HEK293 (cell line): ENCODE measurements around the gene PVALEF.

ENCODE experiments used
- CTCF ChIA-PET: fragments of 350-600 bp; formaldehyde crosslinking; extraction: SDS; loops from one replicate; lab custom pipeline; 2021; ENCODE audit warnings: antibody characterized with exemption; lab: Yijun Ruan, JAX
- POLR2A ChIA-PET: fragments of 300-600 bp; formaldehyde crosslinking; extraction: SDS; loops from one replicate; lab custom pipeline; 2020; ENCODE audit warnings: antibody characterized with exemption, inconsistent platforms; lab: Yijun Ruan, JAX
- H3K27ac ChIP-seq: fragments of 200-500 bp; sonication (Bioruptor generic); 2 replicates; pipeline ENCODE4 v1.5.1; 2014; ENCODE audit warnings: low read depth, low read length, control low read depth, inconsistent platforms; ENCODE audit errors: extremely low read depth
- H3K36me3 ChIP-seq, 2 experiments: fragments of 200-500 bp in 1 of 2; sonication (Bioruptor generic) in 1 of 2; 1 replicate in 1 of 2; 2 replicates in 1 of 2; pipeline ENCODE4 v1.5.1; 2014 to 2017; ENCODE audit warnings: inconsistent platforms in 2 of 2, low read length in 2 of 2; ENCODE audit not compliant: control insufficient read depth in 2 of 2, insufficient read depth in 1 of 2
- H3K4me1 ChIP-seq: fragments of 200-500 bp; sonication (Bioruptor generic); 2 replicates; pipeline ENCODE4 v1.5.1; 2014; ENCODE audit warnings: mild to moderate bottlenecking, low read length, inconsistent platforms; ENCODE audit not compliant: control insufficient read depth, insufficient read depth
- H3K4me3 ChIP-seq: 2 replicates; pipeline ENCODE4 v1.5.1; 2011; ENCODE audit warnings: low read depth, mild to moderate bottlenecking, control low read depth, low read length, moderate library complexity
- H3K9me3 ChIP-seq: fragments of 200-500 bp; sonication (Bioruptor generic); 2 replicates; pipeline ENCODE4 v1.5.1; 2014; ENCODE audit warnings: low read depth, low read length, inconsistent platforms; ENCODE audit not compliant: control insufficient read depth, insufficient read depth
- EGR2 ChIP-seq: fragments of 450-650 bp; formaldehyde crosslinking; IDR thresholded peaks from 2 replicates; pipeline ENCODE4 v1.5.1; 2016; ENCODE audit warnings: low read depth, missing biosample characterization, missing genetic modification characterization
- GLIS1 ChIP-seq: fragments of 450-650 bp; formaldehyde crosslinking; IDR thresholded peaks from 2 replicates; pipeline ENCODE4 v1.5.1; 2016; ENCODE audit warnings: missing biosample characterization, missing genetic modification characterization
- GLIS2 ChIP-seq: fragments of 450-650 bp; formaldehyde crosslinking; IDR thresholded peaks from 2 replicates; pipeline ENCODE4 v1.5.1; 2016; ENCODE audit warnings: missing biosample characterization, missing genetic modification characterization
- KLF7 ChIP-seq: fragments of 450-650 bp; formaldehyde crosslinking; IDR thresholded peaks from 2 replicates; pipeline ENCODE4 v1.5.1; 2016; ENCODE audit warnings: missing biosample characterization, missing genetic modification characterization, borderline replicate concordance
- PRDM10 ChIP-seq: fragments of 450-650 bp; formaldehyde crosslinking; IDR thresholded peaks from 2 replicates; pipeline ENCODE4 v1.5.1; 2016; ENCODE audit warnings: missing biosample characterization, missing genetic modification characterization
- SP2 ChIP-seq: fragments of 450-650 bp; formaldehyde crosslinking; IDR thresholded peaks from 2 replicates; pipeline ENCODE4 v1.5.1; 2016; ENCODE audit warnings: missing biosample characterization, missing genetic modification characterization
- ZBTB8A ChIP-seq: fragments of 450-650 bp; formaldehyde crosslinking; IDR thresholded peaks from 2 replicates; pipeline ENCODE4 v1.5.1; 2016; ENCODE audit warnings: missing biosample characterization, missing genetic modification characterization
- ZFHX2 ChIP-seq: fragments of 450-650 bp; formaldehyde crosslinking; conservative IDR thresholded peaks from 2 replicates; pipeline ENCODE4 v1.5.1; 2016; ENCODE audit warnings: missing biosample characterization, missing genetic modification characterization
- ZFP3 ChIP-seq: fragments of 450-650 bp; formaldehyde crosslinking; IDR thresholded peaks from 2 replicates; pipeline ENCODE4 v1.5.1; 2016; ENCODE audit warnings: low read depth, missing biosample characterization, missing genetic modification characterization
- ZIC2 ChIP-seq: fragments of 450-650 bp; formaldehyde crosslinking; IDR thresholded peaks from 2 replicates; pipeline ENCODE4 v1.5.1; 2016; ENCODE audit warnings: missing biosample characterization, missing genetic modification characterization
- ZNF10 ChIP-seq: fragments of 450-650 bp; formaldehyde crosslinking; IDR thresholded peaks from 2 replicates; pipeline ENCODE4 v1.5.1; 2017; ENCODE audit warnings: missing biosample characterization, missing genetic modification characterization
- ZNF274 ChIP-seq, 2 experiments: fragments of 200-500 bp in 1 of 2; fragments of 450-650 bp in 1 of 2; sonication (Bioruptor generic) in 1 of 2; formaldehyde crosslinking in 1 of 2; IDR thresholded peaks; 2 replicates each; pipeline versions ENCODE4 v1.5.1 to v1.6.1; 2014 to 2016; ENCODE audit warnings: borderline replicate concordance in 1 of 2, inconsistent platforms in 1 of 2, low read length in 1 of 2, missing biosample characterization in 1 of 2, missing genetic modification characterization in 1 of 2
- ZNF341 ChIP-seq: fragments of 450-650 bp; formaldehyde crosslinking; IDR thresholded peaks from 2 replicates; pipeline ENCODE4; 2016; ENCODE audit warnings: low read depth, missing biosample characterization, missing genetic modification characterization
- ZNF423 ChIP-seq: fragments of 450-650 bp; formaldehyde crosslinking; IDR thresholded peaks from 2 replicates; pipeline ENCODE4 v1.5.1; 2016; ENCODE audit warnings: missing biosample characterization, missing genetic modification characterization
- ZNF747 ChIP-seq: fragments of 450-650 bp; formaldehyde crosslinking; IDR thresholded peaks from 2 replicates; pipeline ENCODE4 v1.5.1; 2016; ENCODE audit warnings: missing biosample characterization, missing genetic modification characterization
- ZNF76 ChIP-seq: fragments of 450-650 bp; formaldehyde crosslinking; IDR thresholded peaks from 2 replicates; pipeline ENCODE4; 2016; ENCODE audit warnings: low read depth, missing biosample characterization, missing genetic modification characterization, borderline replicate concordance
- TF ChIP-seq, protein P1 (sequence below): sonication (generic); formaldehyde crosslinking; IDR thresholded peaks from 2 replicates; pipeline ENCODE4 v1.8.1; 2022; ENCODE audit warnings: mild to moderate bottlenecking, moderate library complexity, missing genetic modification reagents

Gene PVALEF

GRCh38 chr17:81163703-81164370 lies 1.5 kb upstream of the PVALEF start (continued):
- no peak for TF ChIP-seq ZNF747 (tag by site-specific recombination)
- TF ChIP-seq, all 188 proteins: peak for 4

DNA sequence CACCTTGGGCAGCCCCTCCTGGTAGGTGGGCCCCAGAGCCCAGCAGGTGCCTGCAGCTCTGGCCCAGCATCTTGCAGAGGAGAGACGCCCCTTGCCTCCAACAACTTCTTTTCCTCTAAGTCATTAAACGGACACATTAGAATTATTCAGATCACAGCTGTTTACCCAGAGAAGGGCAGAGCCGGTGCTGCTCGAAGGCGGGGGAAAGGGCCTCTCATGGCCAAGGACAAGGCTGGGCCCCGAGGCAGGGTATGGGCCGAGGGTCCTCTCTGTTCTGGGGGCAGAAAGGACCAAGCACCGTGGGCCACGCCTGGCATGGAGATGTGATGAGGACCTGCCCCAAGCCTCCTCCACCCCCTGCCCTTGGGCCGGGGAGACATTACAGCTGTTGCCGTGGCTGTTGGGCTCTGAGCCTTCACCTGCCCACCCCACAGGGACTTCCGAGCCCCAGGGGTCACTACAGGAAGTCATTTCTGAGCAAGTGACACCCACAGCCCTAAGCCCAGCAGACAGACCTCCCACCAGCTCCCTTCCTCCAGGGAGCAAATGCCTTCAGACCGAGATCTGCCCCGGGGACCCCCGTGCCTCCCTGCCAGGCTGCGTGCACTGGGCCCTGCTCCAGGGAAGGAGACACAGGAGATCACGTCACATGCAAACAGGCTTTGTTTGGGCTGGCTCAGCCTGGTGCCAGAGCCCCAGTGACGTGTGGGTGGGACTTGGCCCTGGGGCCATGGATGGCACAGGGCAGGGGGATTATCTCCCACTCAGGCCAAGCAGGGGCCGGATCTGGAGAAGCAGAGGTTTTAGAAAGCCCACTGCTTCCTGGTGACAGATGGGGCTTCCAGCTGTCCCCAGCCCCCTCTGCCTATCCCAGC lies 699 bp upstream of the PVALEF start:
- Histone ChIP-seq H3K27ac (peak overlapping the region; percentile 55; the same call in 1 of the 2 replicates), H3K4me1 (peaks cover 2% of the 10 kb centered on the region; the same call in 1 of the 2 replicates), H3K4me3 (no peak overlapping the region), H3K36me3 (no peaks in the 10 kb centered on the region), H3K9me3 (no peaks in the 10 kb centered on the region)
- ChIA-PET CTCF (interaction anchor here (1.6 to 1.7 kb wide), 2 partner anchors 22 to 36 kb away, joined by 4 read pairs; no protein-coding TSS in a partner anchor), POLR2A (interaction anchor here (0.6 to 1.3 kb wide), 2 partner anchors 22 to 561 kb away, joined by 3 to 4 read pairs; no protein-coding TSS in a partner anchor)
- peak; percentile 98 for TF ChIP-seq ZIC2 (tag by site-specific recombination)
- TF ChIP-seq ZNF10: peak; percentile 80; the same call in 1 of the 2 replicates
- TF ChIP-seq ZNF423 (tag by site-specific recombination): peak; percentile 57
- peak; percentile 47; the same call in 1 of the 2 replicates for TF ChIP-seq ZNF341
- TF ChIP-seq KLF7 (tag by site-specific recombination): no peak
- no peak for TF ChIP-seq ZNF76 (tag by site-specific recombination)
- TF ChIP-seq GLIS1 (tag by site-specific recombination): peak; percentile 84
- no peak for TF ChIP-seq SP2 (tag by site-specific recombination)
- no peak for TF ChIP-seq ZNF274 (IDR thresholded peaks at IDR 0.05; ENCODE audit: low read length)
- TF ChIP-seq ZNF274 (tag by site-specific recombination; IDR thresholded peaks at IDR 0.05; ENCODE audit: borderline replicate concordance): no peak
- TF ChIP-seq ZFHX2 (tag by site-specific recombination): peak; percentile 86
- no peak for TF ChIP-seq ZFP3 (tag by site-specific recombination)
- TF ChIP-seq, protein P1, sequence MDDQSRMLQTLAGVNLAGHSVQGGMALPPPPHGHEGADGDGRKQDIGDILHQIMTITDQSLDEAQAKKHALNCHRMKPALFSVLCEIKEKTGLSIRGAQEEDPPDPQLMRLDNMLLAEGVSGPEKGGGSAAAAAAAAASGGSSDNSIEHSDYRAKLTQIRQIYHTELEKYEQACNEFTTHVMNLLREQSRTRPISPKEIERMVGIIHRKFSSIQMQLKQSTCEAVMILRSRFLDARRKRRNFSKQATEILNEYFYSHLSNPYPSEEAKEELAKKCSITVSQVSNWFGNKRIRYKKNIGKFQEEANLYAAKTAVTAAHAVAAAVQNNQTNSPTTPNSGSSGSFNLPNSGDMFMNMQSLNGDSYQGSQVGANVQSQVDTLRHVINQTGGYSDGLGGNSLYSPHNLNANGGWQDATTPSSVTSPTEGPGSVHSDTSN (CRISPR knock-in tag): peak; percentile 2; the same call in 1 of the 2 replicates
- TF ChIP-seq ZBTB8A (tag by site-specific recombination): peak; percentile 11; the same call in 1 of the 2 replicates
- TF ChIP-seq PRDM10 (tag by site-specific recombination): no peak
- peak; percentile 63 for TF ChIP-seq GLIS2 (tag by site-specific recombination)
- TF ChIP-seq EGR2 (tag by site-specific recombination): peak; percentile 51
